ENCODE results near the gene TLL1. TPM values are rescaled to one million over a fixed set of nuclear protein-coding genes. Genes with fewer than 3 reads are reported as not detected.

Gene TLL1
- total RNA-seq, 1 donor = 19.0 TPM

DNA sequence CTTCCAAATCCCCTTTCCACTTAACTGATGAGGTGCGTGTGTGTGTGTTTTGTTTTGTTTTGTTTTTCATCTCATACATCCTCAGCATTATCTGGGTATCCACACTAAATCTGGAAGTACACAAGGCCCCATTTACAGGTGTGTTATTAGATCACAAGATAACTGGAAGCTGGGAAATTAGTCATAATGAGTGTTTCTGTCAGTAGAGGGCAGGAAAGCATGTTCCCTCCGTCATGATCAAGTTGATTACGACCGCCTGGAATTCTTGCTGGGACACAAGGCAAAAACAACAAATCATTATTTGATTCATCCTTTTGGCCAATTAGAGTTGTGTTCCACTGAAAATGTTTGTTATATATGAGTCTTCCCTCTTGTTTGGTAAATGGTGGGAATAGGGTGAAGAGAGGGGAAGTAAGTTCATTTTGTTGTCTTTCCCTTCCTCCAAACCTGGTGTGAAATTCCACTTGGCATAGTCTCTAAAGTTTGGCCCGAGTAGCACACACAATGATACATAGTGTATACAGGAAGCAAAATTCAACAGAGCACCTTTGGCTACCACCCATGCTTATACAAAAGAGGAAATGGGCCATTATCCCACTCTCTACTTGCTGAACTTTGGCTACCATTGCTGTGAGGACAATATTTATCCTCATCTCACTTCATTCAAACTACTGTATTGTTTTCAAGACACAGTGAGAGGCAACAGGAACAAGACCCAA lies 33.3 kb upstream of the TLL1 start:
- DNase-seq (ENCODE audit: low read depth) = no peak
- TF ChIP-seq, protein P1, sequence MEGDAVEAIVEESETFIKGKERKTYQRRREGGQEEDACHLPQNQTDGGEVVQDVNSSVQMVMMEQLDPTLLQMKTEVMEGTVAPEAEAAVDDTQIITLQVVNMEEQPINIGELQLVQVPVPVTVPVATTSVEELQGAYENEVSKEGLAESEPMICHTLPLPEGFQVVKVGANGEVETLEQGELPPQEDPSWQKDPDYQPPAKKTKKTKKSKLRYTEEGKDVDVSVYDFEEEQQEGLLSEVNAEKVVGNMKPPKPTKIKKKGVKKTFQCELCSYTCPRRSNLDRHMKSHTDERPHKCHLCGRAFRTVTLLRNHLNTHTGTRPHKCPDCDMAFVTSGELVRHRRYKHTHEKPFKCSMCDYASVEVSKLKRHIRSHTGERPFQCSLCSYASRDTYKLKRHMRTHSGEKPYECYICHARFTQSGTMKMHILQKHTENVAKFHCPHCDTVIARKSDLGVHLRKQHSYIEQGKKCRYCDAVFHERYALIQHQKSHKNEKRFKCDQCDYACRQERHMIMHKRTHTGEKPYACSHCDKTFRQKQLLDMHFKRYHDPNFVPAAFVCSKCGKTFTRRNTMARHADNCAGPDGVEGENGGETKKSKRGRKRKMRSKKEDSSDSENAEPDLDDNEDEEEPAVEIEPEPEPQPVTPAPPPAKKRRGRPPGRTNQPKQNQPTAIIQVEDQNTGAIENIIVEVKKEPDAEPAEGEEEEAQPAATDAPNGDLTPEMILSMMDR (IDR thresholded peaks at IDR 0.05; ENCODE audit: insufficient read depth, low read depth, low read length) = no peak
- no peak overlapping the region for H3K4me3 ChIP-seq (ENCODE audit: low read depth, low read length)

DNA sequence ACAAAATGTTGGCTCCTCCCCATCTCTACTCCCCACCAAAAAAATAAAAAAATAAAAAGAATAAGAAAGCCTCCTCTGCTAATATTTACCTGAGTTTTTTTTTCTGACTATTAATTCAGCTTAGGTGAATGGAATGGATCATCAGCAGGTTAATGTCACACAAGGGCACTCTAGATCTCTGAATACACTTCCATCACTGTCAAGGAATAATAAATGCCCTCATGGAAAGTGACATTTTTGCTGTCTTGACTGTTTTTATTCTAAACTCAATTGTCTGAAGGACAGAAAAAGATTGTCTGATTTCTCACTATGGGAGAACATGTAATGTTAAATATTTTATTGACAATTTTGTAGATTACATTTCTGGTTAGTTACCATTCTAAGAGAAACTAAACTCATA lies 30.4 kb upstream of the TLL1 start:
- no peak overlapping the region for H3K4me3 ChIP-seq (ENCODE audit: low read depth, low read length)
- TF ChIP-seq, protein P1 (IDR thresholded peaks at IDR 0.05; ENCODE audit: insufficient read depth, low read depth, low read length) = no peak
- no peak for DNase-seq (ENCODE audit: low read depth)

DNA sequence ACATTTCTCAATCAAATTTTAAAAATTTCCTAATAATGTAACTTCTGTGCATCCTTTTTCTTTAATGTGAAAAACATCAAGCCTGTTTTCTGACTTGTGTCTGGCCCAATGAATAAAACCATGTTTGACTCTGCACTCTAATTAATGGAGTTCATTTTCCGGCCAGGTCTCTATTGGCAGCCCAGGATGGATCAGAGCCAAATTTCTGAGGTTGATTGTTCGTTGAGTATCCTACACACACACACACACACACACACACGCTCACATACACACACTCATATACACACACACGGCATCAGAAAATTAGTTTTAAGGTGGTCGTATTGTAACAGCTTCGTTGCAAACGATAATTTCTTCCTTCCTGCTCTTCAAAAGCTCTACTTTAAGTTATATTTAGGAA lies 28.9 kb upstream of the TLL1 start:
- DNase-seq (ENCODE audit: low read depth) = no peak
- TF ChIP-seq, protein P1 (IDR thresholded peaks at IDR 0.05; ENCODE audit: insufficient read depth, low read depth, low read length) = no peak

DNA sequence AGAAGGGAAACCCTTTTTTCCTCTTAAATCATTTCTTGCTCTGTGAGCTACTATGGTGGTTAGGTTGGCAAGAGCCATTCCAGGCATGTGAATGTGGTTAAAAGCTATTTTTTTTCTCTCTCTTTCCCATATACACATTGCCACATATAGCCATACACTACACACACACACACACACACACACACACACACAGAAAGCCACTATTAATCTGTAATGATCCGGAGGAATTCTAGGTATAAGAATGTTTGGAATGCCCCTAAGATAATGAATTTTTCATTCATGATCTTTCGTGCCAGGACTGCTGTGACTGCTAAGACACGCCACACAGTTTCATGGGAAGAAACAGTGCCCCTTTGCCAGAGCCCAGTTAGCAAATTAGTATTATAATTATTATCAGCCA lies 21.8 kb upstream of the TLL1 start:
- no peak overlapping the region for H3K4me3 ChIP-seq (ENCODE audit: low read depth, low read length)
- DNase-seq (ENCODE audit: low read depth) = no peak
- TF ChIP-seq, protein P1 (IDR thresholded peaks at IDR 0.05; ENCODE audit: insufficient read depth, low read depth, low read length) = no peak

More for the DNA sequence above, 28.9 kb upstream of the TLL1 start:
- no peak overlapping the region for H3K4me3 ChIP-seq (ENCODE audit: low read depth, low read length)

DNA sequence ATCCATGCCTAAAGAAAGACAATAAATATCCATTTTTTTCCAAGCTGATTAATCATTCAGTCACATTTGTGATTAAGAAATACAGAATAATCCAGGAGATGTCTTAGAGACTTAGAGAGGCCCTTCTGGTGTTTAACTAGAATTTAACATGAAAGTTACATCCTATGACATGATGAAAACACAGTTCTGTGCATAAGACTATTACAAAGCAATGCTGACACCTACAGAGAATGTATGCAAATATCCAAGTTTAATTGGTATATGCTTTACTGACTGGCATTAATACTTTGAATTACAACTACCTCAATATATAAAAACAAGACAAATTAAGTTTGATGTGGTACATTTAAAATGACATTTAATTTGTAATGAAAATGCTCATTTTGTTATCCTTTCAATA lies 17.8 kb upstream of the TLL1 start:
- TF ChIP-seq, protein P1 (IDR thresholded peaks at IDR 0.05; ENCODE audit: insufficient read depth, low read depth, low read length) = no peak
- no peak overlapping the region for H3K4me3 ChIP-seq (ENCODE audit: low read depth, low read length)
- DNase-seq (ENCODE audit: low read depth) = no peak

DNA sequence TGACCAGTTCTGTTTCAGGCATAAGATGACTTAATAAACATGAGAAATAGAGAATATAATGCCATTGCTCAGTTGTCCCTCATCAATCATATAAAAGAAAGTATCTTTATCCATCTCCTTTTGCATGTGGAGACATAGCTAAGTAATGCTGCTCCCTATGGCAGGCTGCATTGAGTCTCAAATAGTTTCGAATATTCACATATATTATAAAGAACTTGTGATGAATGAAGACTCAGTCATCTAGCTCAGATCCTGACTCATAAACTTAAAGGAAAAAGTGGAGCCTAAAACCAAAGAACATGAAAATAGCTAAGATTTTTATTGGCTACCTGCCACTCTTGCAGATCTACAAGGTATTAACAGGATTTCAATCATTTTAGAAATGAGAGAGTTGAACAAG lies 11.7 kb upstream of the TLL1 start:
- H3K4me3 ChIP-seq (ENCODE audit: low read depth, low read length) = no peak overlapping the region
- no peak for DNase-seq (ENCODE audit: low read depth)
- TF ChIP-seq, protein P1 (IDR thresholded peaks at IDR 0.05; ENCODE audit: insufficient read depth, low read depth, low read length) = no peak

DNA sequence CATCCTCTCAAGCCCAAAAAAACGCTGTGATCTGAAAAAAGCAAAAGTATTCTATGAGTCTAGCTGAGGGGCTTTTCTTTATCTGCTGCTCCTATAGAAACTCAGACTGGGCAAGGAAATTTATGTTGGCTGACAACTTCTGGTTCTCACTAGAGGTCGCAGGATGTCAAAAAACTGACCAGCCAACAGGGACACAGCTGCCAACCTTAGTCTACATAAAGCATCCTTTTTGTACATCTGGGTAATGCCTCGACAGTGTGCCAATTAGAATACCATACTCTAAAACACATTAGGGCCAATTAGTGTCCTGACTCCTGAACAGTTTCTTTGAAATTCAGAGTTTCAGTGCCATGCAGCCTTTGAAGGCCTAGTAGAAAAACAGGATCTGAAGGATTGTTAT lies 8.8 kb upstream of the TLL1 start:
- TF ChIP-seq, protein P1 (IDR thresholded peaks at IDR 0.05; ENCODE audit: insufficient read depth, low read depth, low read length) = no peak
- DNase-seq (ENCODE audit: low read depth) = no peak
- no peak overlapping the region for H3K4me3 ChIP-seq (ENCODE audit: low read depth, low read length)

Data from fibroblast of villous mesenchyme (primary cell).